ENCODE measurements around the gene TMEM19.

DNA sequence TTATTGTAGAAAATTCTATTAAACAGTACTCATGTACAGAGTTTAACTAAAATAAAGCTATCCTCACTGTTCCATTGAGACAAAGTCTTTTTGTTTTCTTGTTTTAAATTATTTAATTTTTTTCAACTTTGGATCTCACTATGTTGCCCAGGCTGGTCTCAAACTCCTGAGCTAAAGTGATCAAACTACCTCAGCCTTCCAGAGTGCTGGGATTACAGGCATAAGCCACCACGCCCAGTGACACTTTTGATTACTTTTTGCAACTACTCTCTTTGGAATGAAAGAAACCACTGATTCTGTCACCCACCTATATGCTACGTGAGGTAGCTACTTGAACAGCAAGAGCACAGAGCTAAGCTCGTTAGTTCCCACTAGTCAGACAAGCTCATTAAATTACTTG is 39.4 kb upstream of the TMEM19 start:
- TF ChIP-seq, protein P1, sequence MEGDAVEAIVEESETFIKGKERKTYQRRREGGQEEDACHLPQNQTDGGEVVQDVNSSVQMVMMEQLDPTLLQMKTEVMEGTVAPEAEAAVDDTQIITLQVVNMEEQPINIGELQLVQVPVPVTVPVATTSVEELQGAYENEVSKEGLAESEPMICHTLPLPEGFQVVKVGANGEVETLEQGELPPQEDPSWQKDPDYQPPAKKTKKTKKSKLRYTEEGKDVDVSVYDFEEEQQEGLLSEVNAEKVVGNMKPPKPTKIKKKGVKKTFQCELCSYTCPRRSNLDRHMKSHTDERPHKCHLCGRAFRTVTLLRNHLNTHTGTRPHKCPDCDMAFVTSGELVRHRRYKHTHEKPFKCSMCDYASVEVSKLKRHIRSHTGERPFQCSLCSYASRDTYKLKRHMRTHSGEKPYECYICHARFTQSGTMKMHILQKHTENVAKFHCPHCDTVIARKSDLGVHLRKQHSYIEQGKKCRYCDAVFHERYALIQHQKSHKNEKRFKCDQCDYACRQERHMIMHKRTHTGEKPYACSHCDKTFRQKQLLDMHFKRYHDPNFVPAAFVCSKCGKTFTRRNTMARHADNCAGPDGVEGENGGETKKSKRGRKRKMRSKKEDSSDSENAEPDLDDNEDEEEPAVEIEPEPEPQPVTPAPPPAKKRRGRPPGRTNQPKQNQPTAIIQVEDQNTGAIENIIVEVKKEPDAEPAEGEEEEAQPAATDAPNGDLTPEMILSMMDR (IDR thresholded peaks at IDR 0.05), result no peak
- TF ChIP-seq POLR2A (IDR thresholded peaks at IDR 0.05), result no peak
